Measurements from ENCODE around the gene PRKCSH.
A peak's percentile ranks its signal among the peaks of the same experiment; 100 is the strongest.

Gene PRKCSH

GRCh38 chr19:11448410-11448809 lies 13.0 kb downstream of the PRKCSH start:
- no peak overlapping the region for H3K9ac ChIP-seq (ENCODE audit: low read length)
- H3K27me3 ChIP-seq (ENCODE audit: low read depth, low read length), result no peaks in the 10 kb centered on the region
- H2AFZ ChIP-seq (ENCODE audit: low read depth, low read length), result no peak overlapping the region
- H3K9me3 ChIP-seq (ENCODE audit: insufficient read depth, low read length), result no peaks in the 10 kb centered on the region
- 0 out of 2 replicates have a peak, but pooled peaks cover 2% of the 10 kb centered on the region for H4K20me1 ChIP-seq (ENCODE audit: insufficient read depth, low read length)
- H3K4me3 ChIP-seq (ENCODE audit: low read length), result no peak overlapping the region
- no peak overlapping the region for H3K4me2 ChIP-seq (ENCODE audit: low read length)
- no peak overlapping the region for H3K27ac ChIP-seq (ENCODE audit: low read length)
- H3K79me2 ChIP-seq (ENCODE audit: low read length), result peaks cover 13% of the 10 kb centered on the region
- H3K4me1 ChIP-seq (ENCODE audit: low read length), result peaks cover 13% of the 10 kb centered on the region
- TF ChIP-seq CTCF (IDR thresholded peaks at IDR 0.05; ENCODE audit: low read depth, low read length), result no peak
- H3K36me3 ChIP-seq (replicated peaks; ENCODE audit: low read depth, low read length), result peaks cover 39% of the 10 kb centered on the region

GRCh38 chr19:11448923-11449554 lies 13.6 kb downstream of the PRKCSH start:
- TF ChIP-seq EZH2phosphoT487 (IDR thresholded peaks at IDR 0.05; ENCODE audit: low read depth) (no peak), CTCF (IDR thresholded peaks at IDR 0.05; ENCODE audit: low read depth, low read length) (no peak)
- Histone ChIP-seq H3K79me2 (ENCODE audit: low read length) (peaks cover 18% of the 10 kb centered on the region), H3K4me3 (ENCODE audit: low read length) (no peak overlapping the region), H4K20me1 (ENCODE audit: insufficient read depth, low read length) (0 out of 2 replicates have a peak, but pooled peaks cover 2% of the 10 kb centered on the region), H2AFZ (ENCODE audit: low read depth, low read length) (no peak overlapping the region), H3K4me2 (ENCODE audit: low read length) (no peak overlapping the region), H3K27ac (ENCODE audit: low read length) (no peak overlapping the region), H3K27me3 (ENCODE audit: low read depth, low read length) (no peaks in the 10 kb centered on the region), H3K9ac (ENCODE audit: low read length) (no peak overlapping the region), H3K36me3 (replicated peaks; ENCODE audit: low read depth, low read length) (peaks cover 39% of the 10 kb centered on the region), H3K9me3 (ENCODE audit: insufficient read depth, low read length) (no peaks in the 10 kb centered on the region), H3K4me1 (ENCODE audit: low read length) (peaks cover 16% of the 10 kb centered on the region)

- no peak overlapping the region for H3K27ac ChIP-seq (ENCODE audit: low read length)
- peaks cover 17% of the 10 kb centered on the region for H3K4me1 ChIP-seq (ENCODE audit: low read length)
- no peaks in the 10 kb centered on the region for H4K20me1 ChIP-seq (ENCODE audit: insufficient read depth, low read length)
- H3K27me3 ChIP-seq (ENCODE audit: low read depth, low read length), result no peaks in the 10 kb centered on the region
- no peaks in the 10 kb centered on the region for H3K9me3 ChIP-seq (ENCODE audit: insufficient read depth, low read length)
- no peak overlapping the region for H3K9ac ChIP-seq (ENCODE audit: low read length)
- H3K4me2 ChIP-seq (ENCODE audit: low read length), result no peak overlapping the region
- no peak overlapping the region for H3K4me3 ChIP-seq (ENCODE audit: low read length)
- H3K79me2 ChIP-seq (ENCODE audit: low read length), result peaks cover 26% of the 10 kb centered on the region
- no peak overlapping the region for H2AFZ ChIP-seq (ENCODE audit: low read depth, low read length)
- peaks cover 24% of the 10 kb centered on the region for H3K36me3 ChIP-seq (replicated peaks; ENCODE audit: low read depth, low read length)
- TF ChIP-seq EZH2phosphoT487 (IDR thresholded peaks at IDR 0.05; ENCODE audit: low read depth), result no peak
- no peak for TF ChIP-seq CTCF (IDR thresholded peaks at IDR 0.05; ENCODE audit: low read depth, low read length)
Observed at GRCh38 chr19:11450570-11451326, 15.3 kb downstream of the PRKCSH start.

- Histone ChIP-seq H3K4me3 (ENCODE audit: low read length) (peak overlapping the region; percentile 82; the same call in 1 of the 2 replicates), H3K36me3 (replicated peaks; ENCODE audit: low read depth, low read length) (peaks cover 23% of the 10 kb centered on the region), H3K27ac (ENCODE audit: low read length) (peak overlapping the region; percentile 60), H3K4me1 (ENCODE audit: low read length) (peaks cover 17% of the 10 kb centered on the region), H4K20me1 (ENCODE audit: insufficient read depth, low read length) (no peaks in the 10 kb centered on the region), H3K27me3 (ENCODE audit: low read depth, low read length) (no peaks in the 10 kb centered on the region), H3K9ac (ENCODE audit: low read length) (peak overlapping the region; percentile 88; the same call in 1 of the 2 replicates), H2AFZ (ENCODE audit: low read depth, low read length) (no peak overlapping the region), H3K79me2 (ENCODE audit: low read length) (peaks cover 26% of the 10 kb centered on the region), H3K4me2 (ENCODE audit: low read length) (peak overlapping the region; percentile 63), H3K9me3 (ENCODE audit: insufficient read depth, low read length) (no peaks in the 10 kb centered on the region)
- TF ChIP-seq EZH2phosphoT487 (IDR thresholded peaks at IDR 0.05; ENCODE audit: low read depth) (no peak), CTCF (IDR thresholded peaks at IDR 0.05; ENCODE audit: low read depth, low read length) (no peak)
Observed at GRCh38 chr19:11451327-11451870, 16.0 kb downstream of the PRKCSH start.

Data from OCI-LY3 (cell line).